Eye (tissue), 1 donor: Measurements from ENCODE around the gene SLC8A3.
"Not testable (repeated sequence)": the region's sequence is repeated elsewhere in the genome, so short reads cannot be mapped to it uniquely, and the experiment has no call there.

Experiments
- DNase-seq: peaks from one replicate; pipeline ENCODE4 v3.0.0-alpha.2; 2015

Gene SLC8A3, protein sequence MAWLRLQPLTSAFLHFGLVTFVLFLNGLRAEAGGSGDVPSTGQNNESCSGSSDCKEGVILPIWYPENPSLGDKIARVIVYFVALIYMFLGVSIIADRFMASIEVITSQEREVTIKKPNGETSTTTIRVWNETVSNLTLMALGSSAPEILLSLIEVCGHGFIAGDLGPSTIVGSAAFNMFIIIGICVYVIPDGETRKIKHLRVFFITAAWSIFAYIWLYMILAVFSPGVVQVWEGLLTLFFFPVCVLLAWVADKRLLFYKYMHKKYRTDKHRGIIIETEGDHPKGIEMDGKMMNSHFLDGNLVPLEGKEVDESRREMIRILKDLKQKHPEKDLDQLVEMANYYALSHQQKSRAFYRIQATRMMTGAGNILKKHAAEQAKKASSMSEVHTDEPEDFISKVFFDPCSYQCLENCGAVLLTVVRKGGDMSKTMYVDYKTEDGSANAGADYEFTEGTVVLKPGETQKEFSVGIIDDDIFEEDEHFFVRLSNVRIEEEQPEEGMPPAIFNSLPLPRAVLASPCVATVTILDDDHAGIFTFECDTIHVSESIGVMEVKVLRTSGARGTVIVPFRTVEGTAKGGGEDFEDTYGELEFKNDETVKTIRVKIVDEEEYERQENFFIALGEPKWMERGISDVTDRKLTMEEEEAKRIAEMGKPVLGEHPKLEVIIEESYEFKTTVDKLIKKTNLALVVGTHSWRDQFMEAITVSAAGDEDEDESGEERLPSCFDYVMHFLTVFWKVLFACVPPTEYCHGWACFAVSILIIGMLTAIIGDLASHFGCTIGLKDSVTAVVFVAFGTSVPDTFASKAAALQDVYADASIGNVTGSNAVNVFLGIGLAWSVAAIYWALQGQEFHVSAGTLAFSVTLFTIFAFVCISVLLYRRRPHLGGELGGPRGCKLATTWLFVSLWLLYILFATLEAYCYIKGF

DNA sequence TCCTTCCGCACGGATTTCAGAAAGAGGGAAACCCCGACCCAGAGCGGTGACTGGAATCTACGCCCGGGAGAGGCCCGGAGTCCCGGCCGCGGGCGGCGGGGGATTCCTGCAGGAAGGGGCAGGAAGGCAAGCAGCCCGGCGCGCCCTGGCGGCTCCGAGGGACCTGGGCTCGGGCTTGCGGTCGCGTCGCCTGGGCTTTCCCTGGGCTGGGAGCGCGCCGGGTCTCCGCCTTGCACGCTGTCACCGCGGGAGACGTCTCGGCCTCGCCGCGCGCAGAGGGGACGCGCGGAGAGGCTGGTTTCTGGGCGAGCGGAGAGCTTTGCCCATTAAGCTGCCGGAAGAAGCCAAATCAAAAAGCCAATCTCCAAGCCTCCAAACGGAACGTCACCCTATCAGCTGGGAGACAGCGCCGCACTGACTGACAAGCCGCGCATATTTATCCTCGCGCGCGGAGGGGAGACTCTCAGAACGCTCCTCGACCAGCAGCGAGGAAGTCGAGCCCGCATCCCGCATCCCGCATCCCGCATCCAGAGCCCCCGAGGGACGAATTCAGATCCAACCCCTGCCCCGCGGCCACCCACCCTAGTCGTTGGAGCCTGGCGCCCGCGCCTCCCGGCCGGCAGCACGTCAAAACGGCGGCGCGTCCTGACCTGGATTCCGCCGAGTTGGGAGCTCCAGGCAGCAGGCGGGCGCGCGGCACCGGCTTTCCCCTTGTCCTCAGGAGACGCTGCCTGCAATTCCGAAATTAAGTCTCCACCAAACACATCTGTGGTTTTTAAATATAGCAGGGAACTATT lies at the start of gene SLC8A3:
Gene SLC8A3, minus strand, starts transcription at position 293 of the 797 bp plus-strand sequence. CDS start 20,529 bp downstream, outside the sequence.
- DNase-seq, result peak; percentile 88

DNA sequence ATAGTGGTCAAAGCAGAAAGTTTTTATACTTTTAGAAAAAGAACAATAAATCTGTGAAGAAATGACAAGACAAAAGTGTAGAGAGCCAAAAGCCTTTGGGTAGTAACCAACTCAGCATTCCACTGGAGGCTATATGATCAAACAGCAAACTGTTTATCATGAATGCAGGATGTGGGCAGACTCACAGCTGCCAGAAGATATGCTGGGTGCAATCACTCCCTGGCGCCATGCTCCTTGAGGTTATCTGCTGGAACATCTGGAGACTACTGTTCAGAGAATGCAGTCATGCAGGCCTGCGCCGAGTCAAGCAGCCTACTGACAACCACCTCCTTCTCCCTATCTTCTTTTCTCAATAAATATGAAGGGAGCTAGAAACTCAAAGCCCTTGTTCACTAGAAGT lies 49.0 kb upstream of the SLC8A3 start:
- no peak for DNase-seq

DNA sequence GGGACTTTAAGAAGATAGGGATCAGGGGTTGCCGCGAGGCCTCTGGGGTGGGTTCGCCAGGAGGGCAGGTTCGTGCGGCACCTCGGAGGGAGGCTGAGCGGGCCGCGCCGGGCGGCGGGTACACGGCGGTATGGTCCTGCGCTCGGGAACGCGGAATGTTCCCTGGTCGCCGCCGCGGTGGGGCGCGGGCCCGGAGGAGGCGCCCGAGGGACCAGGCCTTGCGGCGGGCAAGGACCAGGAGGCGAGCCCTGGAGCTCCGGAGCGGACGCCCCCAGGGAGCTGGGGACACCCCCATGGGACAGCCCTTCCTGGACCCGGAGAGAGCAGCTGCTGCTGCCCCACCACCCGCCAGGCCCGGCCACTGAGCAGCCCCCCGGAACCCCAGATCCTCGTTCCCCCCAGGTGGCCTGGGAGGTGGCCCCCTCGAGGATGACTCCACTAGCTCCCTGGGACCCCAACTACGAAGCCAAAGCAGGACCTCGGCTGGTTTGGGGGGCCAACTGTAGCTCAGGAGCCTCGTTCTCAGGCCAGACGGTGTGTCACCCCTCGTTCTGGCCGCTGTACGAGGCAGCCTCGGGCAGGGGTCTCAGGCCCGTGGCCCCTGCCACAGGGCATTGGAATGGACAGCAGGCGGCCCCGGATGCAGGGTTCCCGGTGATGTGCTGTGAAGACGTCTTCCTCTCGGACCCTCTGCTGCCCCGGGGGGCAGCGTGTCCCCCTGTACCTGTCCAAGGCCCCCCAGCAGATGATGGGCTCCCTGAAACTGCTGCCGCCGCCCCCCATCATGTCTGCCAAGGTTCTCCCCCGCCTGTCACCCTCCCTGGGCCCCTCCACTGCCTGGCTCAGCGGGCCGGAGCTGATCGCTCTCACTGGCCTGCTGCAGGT lies 45.6 kb upstream of the SLC8A3 start:
- DNase-seq, result no peak

DNA sequence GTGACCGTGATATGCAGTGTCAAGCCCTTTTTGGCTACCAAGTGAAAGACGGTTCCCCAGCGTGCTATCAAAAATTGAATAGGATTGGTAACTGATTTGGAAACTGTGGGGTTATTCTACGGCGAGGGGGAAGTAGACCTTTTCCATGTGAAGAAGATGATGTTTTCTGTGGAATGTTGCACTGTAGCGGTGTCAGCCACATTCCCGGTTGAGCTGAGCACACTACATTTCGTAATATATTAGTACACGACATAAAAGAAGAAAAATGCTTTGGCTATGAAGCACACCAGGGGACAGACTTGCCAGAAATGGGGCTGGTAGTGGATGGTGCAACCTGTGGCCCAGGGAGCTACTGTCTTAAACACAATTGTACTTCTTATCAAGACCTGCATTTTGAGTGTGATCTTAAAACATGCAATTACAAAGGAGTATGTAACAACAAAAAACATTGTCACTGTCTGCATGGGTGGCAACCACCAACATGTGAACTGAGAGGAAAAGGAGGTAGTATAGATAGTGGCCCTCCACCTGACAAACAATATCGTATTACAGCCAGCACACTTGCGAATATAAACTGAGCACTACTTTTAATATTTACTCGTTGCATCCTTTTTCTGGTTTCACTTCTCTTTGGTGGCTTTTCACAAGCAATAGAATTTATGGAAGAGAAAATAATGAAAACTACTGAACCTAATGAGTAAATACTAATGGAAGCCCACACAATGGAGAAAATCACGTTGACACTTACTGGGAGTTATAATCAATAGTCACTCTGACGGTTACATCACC lies 43.2 kb upstream of the SLC8A3 start:
- DNase-seq, result not testable (repeated sequence)

DNA sequence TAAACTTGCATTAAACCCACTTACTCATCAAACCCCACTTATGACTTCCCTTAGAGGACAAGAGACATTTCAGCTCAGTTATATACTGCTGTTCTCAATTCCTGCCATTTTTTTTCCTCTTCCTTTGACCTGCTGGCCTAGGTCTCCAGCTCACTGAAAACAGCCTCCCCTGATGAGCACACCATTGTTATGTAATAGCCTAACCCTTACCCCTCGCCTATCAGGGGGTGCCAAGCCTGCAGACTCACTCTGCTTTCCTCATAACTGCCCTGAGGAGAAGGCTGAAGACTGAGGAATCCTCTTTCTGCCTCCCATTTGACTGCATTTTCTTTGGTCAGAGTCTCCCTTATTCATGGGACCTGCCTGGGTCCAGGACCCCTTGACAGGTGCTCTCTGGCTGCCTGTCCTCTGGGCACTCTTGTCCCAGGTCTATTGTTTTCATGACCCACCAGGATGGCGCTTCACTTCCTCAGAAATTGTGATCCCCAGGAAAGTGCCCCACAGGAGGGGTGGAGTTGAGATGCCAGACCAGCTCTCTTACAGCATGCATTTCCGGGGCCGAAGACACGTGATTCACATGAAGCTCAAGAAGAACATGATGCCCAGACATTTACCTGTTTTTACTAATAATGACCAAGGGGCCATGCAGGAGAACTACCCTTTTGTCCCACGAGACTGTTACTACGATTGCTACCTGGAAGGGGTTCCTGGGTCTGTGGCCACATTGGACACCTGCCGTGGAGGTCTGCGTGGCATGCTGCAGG lies 41.3 kb upstream of the SLC8A3 start:
- DNase-seq, result not testable (repeated sequence)

DNA sequence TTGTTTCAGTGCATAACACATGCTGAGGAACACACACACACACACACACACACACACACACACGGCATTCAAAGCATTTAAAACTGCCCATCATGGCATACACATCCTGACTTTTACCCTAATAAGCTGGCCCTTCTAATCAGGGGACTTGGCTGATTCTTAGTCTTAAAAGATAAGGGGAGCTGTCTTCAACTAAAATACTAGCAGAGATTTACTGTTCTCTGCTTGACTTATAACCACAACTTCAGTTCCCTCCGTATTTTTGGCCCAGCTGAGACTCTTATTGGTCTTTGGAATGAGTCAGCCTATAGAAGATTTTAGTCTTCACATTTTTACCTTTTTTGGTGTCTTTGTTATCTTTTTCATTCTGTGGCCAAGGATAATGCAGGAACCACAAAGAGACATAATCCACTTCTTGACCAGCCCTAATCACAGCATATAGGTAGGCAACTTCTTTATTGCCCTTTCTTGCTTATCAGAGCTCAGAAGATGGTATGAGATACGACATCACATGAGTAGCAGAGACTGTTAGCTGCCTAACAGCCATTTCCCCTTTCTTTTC lies 25.1 kb upstream of the SLC8A3 start:
- no peak for DNase-seq

DNA sequence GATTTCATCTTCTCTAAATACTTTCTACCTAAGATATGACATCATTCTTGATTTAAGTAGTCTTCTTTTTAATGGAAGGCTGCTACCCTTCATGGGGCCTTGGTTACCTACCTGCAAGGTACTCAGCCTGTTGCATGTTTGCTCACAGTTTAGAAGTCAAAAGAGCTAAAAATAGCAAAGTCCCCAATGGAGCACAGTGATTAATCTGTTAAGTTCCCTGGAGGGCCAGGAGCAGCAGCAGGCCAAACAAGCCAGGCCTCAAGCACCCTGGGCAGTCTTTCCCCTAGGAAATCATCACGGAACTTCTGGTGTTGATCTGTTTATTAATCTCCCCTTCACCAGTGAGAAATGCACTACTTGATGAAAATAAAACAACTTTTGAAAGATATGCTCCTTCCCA lies 24.0 kb upstream of the SLC8A3 start:
- DNase-seq, result no peak

DNA sequence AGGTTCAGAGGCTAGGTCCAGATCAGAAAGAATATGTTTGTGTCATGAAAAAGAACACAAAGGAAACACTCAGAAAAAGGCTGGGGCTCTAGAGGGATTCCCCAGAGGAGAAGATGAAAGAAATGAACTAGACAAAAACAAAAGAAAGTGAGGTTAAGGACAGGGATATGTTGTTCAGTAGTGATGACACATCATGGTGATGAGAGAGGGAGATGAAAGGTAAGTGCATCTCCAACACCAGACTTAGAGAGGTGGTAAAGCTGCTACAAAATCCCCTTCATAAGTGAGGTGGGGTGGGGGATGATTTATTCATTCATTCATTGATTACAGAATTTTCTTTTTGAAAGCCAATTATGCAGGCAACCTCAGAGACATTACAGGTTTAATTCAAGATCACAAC lies 19.6 kb upstream of the SLC8A3 start:
- no peak for DNase-seq

DNA sequence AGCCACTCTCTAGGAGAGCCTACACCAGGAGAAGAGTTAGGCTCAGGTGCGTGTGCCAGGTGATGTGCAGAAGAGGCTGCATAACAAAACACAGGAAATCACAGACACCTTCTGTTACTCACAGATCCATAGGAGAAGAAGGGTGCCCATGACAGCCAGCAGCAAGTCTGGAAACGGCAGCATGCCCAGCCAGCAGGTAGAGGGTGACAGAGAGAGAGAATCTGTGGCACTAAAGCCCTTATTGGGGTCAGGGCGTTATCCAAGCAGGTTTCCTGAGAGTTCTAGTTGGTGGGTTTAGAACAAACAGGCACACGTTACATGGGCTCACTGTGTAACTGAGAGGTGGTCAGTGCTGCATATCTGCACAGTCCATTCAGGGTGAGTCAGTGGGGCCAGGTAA lies 14.9 kb upstream of the SLC8A3 start:
- no peak for DNase-seq

DNA sequence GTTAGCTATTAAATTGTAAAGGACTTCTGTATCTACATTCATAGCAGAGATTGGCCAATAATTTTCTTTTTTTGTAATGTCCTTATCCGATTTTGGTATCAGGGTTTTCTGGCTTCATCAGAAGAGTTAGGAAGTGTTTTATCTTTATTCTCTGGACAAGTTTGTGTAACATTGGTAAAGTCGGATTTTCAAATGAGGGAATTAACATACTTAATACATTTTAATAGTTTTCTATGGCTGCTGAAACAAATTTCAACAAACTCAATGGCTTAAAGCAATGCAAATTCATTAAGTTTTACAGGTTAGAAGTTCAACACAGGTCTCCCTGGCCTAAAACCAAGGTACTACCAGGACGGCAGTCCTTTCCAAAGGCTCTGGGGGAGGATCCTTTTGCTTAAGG lies 13.2 kb upstream of the SLC8A3 start:
- no peak for DNase-seq

DNA sequence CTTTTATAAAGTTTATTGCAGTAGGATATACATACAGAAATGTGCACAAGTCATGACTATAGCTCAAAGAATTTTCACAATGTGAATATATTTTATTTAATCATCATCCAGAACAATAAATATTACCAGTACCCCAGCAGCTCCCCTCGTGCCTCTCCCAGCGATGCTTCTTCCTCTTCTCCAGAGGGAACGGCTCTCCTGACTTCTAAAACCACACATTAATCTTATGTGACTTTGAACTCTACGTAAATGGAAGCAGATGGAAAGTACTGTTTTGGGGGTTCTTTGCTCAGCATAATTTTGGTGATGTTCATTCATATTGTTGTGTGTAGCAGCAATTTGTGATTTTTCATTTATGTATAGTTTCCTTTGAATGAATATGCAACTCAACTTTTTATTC lies 4.6 kb upstream of the SLC8A3 start:
- DNase-seq, result no peak

DNA sequence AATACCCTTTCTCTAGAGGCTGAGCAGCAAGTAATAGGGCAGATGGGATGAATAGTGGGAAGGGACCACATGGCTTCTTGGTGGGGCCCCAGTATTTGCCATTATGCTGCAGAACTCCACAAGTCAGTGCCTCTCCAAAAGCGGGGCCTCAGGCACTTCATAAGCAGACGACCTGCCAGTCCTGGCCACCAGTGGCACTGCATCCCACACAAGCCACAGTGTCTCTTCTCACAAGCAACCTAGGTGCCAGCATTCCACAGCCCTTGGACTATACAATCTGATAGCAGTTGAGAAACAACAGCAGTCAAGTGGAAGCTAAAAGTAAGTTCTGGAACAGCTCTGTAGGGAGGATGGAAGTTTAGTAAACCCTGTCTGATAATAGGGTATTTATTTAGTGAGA lies 4.2 kb upstream of the SLC8A3 start:
- no peak for DNase-seq

DNA sequence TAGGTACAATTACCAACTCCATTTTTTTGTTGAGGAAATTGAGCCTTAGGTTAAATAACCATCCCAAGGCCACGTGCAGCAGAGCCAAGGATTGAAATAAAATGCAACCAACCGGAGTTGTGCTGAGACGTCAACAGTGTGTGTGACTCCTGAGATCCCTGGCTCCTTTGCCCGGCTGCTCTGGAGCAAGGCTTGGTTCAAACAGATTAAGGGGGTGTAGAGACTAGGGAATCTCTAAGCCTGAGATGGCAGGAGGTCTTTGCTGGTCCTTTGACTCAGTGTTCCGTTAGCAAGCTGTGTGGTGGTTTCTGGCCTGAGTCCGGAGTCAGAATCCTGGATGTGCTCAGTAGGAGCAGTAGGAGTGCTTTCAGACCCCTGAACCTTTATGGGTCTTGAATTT lies 1.4 kb upstream of the SLC8A3 start:
- peak; percentile 4 for DNase-seq

DNA sequence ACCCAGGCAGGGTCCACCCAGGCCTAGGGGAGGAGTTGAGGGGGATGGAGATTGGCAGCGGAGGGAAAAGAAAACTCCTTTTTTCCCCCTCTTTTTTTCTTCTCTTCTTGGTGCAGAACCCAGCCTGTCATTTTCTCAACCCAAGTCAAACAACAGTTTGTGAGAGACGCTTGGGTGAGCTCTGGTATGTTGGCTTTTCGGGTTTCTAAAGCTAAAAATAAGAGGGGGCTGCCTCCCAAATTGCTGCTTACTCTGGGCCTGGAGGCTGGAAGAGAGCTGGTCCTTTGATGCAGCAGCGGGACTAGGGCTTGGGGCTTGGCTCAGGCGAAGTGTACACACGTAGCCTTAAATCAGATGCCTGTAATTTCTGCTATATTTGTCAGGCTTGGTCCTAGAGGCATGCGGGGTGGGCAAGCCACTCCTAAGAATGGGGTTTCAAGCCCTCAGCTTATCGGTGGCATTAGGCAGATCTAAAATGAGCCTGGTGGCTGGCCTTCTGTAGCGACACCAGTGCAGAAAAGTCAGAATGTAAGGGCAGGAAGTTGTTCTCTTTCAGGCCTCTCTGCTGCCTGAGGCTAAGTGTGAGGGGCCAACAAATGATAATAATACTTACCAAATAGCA lies 816 bp upstream of the SLC8A3 start:
- no peak for DNase-seq

DNA sequence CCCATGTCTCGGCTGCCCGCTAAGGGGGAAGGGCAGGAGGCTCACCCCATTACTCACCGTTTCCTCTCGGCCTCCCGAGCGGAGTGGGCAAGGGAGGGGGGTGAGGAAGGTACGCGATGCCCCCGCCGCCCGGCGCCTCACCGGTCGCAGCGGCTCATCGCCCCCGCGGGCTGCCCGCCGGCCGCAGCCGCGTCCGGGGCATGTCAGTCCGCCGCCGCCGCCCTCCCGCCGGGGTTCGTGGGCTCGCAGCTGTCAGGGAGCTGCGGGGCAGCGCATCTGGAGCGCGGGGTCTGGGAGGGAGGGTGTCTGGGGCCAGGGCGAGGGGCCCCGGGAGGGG lies 461 bp downstream of the SLC8A3 start:
- DNase-seq, result no peak

DNA sequence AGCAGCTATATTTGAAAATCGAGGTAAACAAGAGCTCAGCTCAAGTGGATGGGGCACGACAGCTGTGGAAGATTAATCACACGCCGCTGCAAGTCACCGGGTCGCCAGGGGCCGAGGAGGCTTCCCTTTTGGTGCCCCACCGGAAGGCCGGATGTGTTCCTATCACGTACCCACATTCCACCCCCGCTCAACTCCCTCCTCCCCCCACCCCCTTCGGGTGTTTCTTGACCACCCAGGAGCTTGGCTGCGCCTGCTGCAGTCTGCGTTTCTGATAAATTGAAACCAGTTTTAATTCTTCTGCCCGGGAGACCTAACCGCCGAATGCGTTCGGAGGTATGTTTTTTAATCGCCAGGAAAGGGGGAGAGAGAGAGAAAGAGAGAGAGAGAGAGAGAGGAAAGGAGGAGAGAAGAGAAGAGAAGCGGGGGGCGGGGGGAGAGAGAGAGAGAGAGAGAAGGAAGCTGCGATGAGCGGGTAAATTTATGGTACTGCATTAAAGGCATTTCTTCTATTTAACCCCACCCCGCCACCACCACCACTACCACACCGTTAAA lies 1.8 kb downstream of the SLC8A3 start:
- peak; percentile 87 for DNase-seq

DNA sequence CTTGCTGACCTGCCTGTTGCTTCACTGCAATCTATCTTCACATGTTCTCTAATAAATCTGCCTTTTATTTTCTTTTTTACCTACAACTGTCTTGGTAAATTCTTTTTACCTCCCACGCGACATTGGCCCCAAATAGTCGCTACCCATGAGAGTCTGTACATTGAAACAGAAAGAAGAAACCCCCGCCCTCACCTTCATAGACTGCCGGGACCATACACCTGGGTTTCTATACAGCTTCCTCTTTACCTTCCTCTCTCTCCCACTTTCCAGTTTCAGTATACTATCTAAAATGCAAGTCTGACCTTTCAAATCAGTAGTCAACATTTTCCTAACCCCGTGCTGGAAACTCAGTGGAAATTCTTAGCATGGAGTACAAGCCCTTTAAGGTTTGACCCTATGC lies 4.8 kb downstream of the SLC8A3 start:
- DNase-seq, result no peak

DNA sequence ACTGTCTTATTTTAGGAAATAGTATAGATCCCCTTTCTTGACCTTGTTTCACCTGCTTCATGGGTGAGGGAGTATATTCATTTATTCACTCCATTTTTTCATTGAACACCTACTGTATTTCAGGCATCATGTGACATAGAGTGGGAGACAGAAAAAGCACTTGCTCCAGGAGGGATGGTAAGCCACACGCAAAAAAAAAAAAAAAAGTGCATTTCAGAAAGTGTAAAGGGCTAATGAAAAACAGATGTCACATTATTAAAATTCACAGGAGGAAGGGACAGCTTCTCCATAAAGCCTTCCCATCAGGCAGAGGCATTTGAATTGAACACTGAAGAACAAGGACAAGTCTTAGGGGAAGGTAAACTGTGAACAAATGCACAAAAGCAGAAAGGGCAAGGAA lies 7.5 kb downstream of the SLC8A3 start:
- no peak for DNase-seq

DNA sequence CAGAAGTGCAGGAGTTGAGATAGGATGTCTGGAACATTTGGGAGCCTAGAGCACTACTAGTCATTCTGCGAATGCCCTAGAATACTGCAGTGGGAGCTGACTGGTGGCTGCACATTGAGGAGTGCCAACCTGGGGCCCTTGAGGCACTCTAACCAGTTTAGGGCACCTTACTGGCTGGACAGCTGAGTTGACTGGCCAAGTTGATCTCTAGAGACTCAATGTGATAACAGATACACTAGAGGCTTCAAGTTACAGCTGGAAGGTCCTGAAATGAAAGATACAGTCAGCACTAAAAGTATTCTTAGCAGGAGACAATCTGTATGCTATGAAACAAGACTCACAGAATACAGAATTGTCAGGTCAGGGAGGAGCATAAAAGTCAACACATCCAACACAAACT lies 8.0 kb downstream of the SLC8A3 start:
- DNase-seq, result no peak
